ENCODE measurements around the gene STAC3. TPM values are rescaled to one million over a fixed set of nuclear protein-coding genes. Genes with fewer than 3 reads are reported as not detected.
A peak's percentile ranks its signal among the peaks of the same experiment; 100 is the strongest.

STAC3 gene
- total RNA-seq, 1 experiment from 2014 or later, result 2.5 TPM

DNA sequence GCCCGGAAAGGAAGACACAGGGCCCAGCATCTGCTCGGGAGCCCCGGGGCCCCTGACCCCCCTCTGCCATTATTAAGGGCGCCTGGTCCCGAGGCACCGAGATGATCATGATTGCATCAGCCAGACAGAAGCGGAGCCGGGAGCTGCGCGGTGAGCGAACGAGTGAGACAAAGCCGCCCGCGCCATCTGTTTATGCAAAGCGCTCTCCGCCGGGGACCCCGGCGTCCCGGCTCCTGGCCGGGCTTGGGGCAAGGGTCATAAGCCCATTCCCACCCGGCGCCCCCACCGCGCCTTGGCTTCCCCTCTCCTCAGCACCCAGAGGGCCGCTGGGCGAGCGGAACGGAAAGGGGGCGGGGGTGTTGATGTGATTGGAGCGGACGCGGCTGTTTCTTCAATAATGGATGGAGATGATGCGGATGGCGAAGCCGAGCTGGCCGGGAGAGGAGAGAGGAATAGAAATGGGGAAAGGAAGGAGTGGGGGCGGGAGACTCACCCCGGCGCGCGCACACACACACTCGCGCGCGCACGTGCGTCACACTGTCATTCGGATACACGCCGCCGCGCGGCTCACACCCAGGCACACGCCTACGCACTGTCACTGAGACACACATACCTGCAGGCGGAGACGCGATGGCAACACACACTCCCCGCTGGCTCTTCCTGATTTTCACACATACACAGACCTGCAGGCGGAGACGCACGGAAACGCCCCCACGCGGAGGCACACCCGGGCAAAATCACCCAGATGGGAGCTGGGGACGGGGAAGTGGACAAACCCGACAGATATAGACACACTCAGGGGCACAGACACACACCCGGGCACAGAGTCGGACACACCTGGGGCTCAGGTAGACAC lies 10.7 kb downstream of the STAC3 start:
- no peaks in the 10 kb centered on the region for H3K9me2 ChIP-seq (ENCODE audit: insufficient read depth)
- H3K9ac ChIP-seq (ENCODE audit: low read length), result peak overlapping the region; percentile 41
- peak overlapping the region; percentile 77 for H3K4me2 ChIP-seq (ENCODE audit: low read length)
- H3K4me3 ChIP-seq (replicated peaks in 1 of 2; ENCODE audit: low read depth in 1 of 2, low read length in 2 of 2), result peak overlapping the region; percentile 47 to 55
- no peak overlapping the region for H2AFZ ChIP-seq (ENCODE audit: low read depth, low read length, poor library complexity, severe bottlenecking)
- peaks cover 4% of the 10 kb centered on the region; the same call in 1 of the 2 replicates for H3K27me3 ChIP-seq (ENCODE audit: insufficient read depth, low read length)
- POLR2A ChIA-PET, result interaction anchor here (3.5 kb wide), 1 partner anchor 11 kb away, joined by 16 read pairs; the partner anchor contains the start of gene SHMT2
- CTCF ChIA-PET, result interaction anchor here (1.2 to 4.6 kb wide), 4 partner anchors 10 to 212 kb away, joined by 3 to 64 read pairs (median 20); partner anchors contain the start of gene SHMT2
- peak; percentile 50 for TF ChIP-seq POLR2AphosphoS5 (IDR thresholded peaks at IDR 0.05; ENCODE audit: low read depth, low read length)
- TF ChIP-seq SP1 (IDR thresholded peaks at IDR 0.05; ENCODE audit: low read depth), result no peak
- TF ChIP-seq POLR2A (IDR thresholded peaks at IDR 0.05; ENCODE audit: borderline replicate concordance, extremely low read depth, insufficient read depth, insufficient read length), result no peak
- no peaks in the 10 kb centered on the region for H4K20me1 ChIP-seq (ENCODE audit: insufficient read depth)
- RAD21 ChIA-PET (ENCODE audit: low non-redundant PET in 1 of 2, low total read pairs in 2 of 2, uncharacterized antibody in 2 of 2, unreplicated experiment in 2 of 2), result no interaction called here
- ATAC-seq, result peak; percentile 31
- intact Hi-C loops (cut with micrococcal nuclease), result loop anchor here (10.0 kb wide), 1 partner anchor 115 kb away; the partner anchor contains the start of gene LRP1
- H3K27ac ChIP-seq (ENCODE audit: low read depth, low read length), result peak overlapping the region; percentile 34; the same call in 1 of the 2 replicates
- peaks cover 34 to 55% of the 10 kb centered on the region in 2 experiments for H3K4me1 ChIP-seq (ENCODE audit: control insufficient read depth in 1 of 2, insufficient read depth in 2 of 2, low read length in 2 of 2)
- H3K9me3 ChIP-seq (ENCODE audit: control insufficient read depth in 1 of 2, insufficient read depth in 1 of 2, low read depth in 1 of 2, low read length in 2 of 2), result no peaks in the 10 kb centered on the region
- H3K36me3 ChIP-seq (ENCODE audit: control insufficient read depth in 1 of 2, insufficient read depth in 2 of 2, low read length in 2 of 2), result no peaks in the 10 kb centered on the region
- no peaks in the 10 kb centered on the region for H3K79me2 ChIP-seq (ENCODE audit: insufficient read depth, low read length)
- peak; percentile 47 for DNase-seq (ENCODE audit: low read depth, low spot score)
- TSS peak; percentile 66 for BruUV-seq (replicated peaks)

- Histone ChIP-seq H3K27me3 (ENCODE audit: insufficient read depth, low read length) (peaks cover 4% of the 10 kb centered on the region; the same call in 1 of the 2 replicates), H3K27ac (ENCODE audit: low read depth, low read length) (peak overlapping the region; percentile 34; the same call in 1 of the 2 replicates), H3K4me1 (ENCODE audit: control insufficient read depth in 1 of 2, insufficient read depth in 2 of 2, low read length in 2 of 2) (peaks cover 29 to 48% of the 10 kb centered on the region in 2 experiments), H3K9ac (ENCODE audit: low read length) (peak overlapping the region; percentile 41), H3K36me3 (ENCODE audit: control insufficient read depth in 1 of 2, insufficient read depth in 2 of 2, low read length in 2 of 2) (no peaks in the 10 kb centered on the region), H3K9me3 (ENCODE audit: control insufficient read depth in 1 of 2, insufficient read depth in 1 of 2, low read depth in 1 of 2, low read length in 2 of 2) (no peaks in the 10 kb centered on the region), H3K4me3 (replicated peaks in 1 of 2; ENCODE audit: low read depth in 1 of 2, low read length in 2 of 2) (peak overlapping the region; percentile 47 to 55), H2AFZ (ENCODE audit: low read depth, low read length, poor library complexity, severe bottlenecking) (no peak overlapping the region), H3K4me2 (ENCODE audit: low read length) (peak overlapping the region; percentile 77), H3K9me2 (ENCODE audit: insufficient read depth) (no peaks in the 10 kb centered on the region), H4K20me1 (ENCODE audit: insufficient read depth) (no peaks in the 10 kb centered on the region), H3K79me2 (ENCODE audit: insufficient read depth, low read length) (no peaks in the 10 kb centered on the region)
- TSS peak; percentile 49 for BruUV-seq (replicated peaks)
- DNase-seq (ENCODE audit: low read depth, low spot score), result no peak
- CTCF ChIA-PET, result interaction anchor here (1.0 to 3.3 kb wide), 6 partner anchors 10 to 216 kb away, joined by 3 to 38 read pairs (median 7); partner anchors contain the start of genes INHBE and SHMT2
- RAD21 ChIA-PET (ENCODE audit: low non-redundant PET in 1 of 2, low total read pairs in 2 of 2, uncharacterized antibody in 2 of 2, unreplicated experiment in 2 of 2), result interaction anchor here in 1 of 2 experiments (0.8 kb wide), 1 partner anchor 26 kb away, joined by 4 read pairs; no protein-coding TSS in a partner anchor
- intact Hi-C loops (cut with micrococcal nuclease), result loop anchor here (1.0 to 10.0 kb wide), 2 partner anchors 26 to 115 kb away; partner anchors contain the start of gene LRP1
- POLR2A ChIA-PET, result interaction anchor here (3.5 kb wide), 1 partner anchor 10 kb away, joined by 16 read pairs; the partner anchor contains the start of gene SHMT2
- ATAC-seq, result no peak
- no peak for TF ChIP-seq REST (IDR thresholded peaks at IDR 0.05; ENCODE audit: low read depth)
- no peak for TF ChIP-seq ZFX (IDR thresholded peaks at IDR 0.05)
- no peak for TF ChIP-seq ZNF274 (IDR thresholded peaks at IDR 0.05; ENCODE audit: low read depth, low read length)
- no peak for TF ChIP-seq TCF7L2 (IDR thresholded peaks at IDR 0.05; ENCODE audit: borderline replicate concordance, extremely low read depth, insufficient read depth, insufficient read length)
- TF ChIP-seq EZH2phosphoT487 (IDR thresholded peaks at IDR 0.05; ENCODE audit: borderline replicate concordance), result no peak
- no peak for TF ChIP-seq EGR1 (IDR thresholded peaks at IDR 0.05; ENCODE audit: low read depth)
- TF ChIP-seq EZH2 (IDR thresholded peaks at IDR 0.05), result no peak
- no peak for TF ChIP-seq JUND (IDR thresholded peaks at IDR 0.05)
- no peak for TF ChIP-seq CBX3 (IDR thresholded peaks at IDR 0.05; ENCODE audit: low read depth)
- TF ChIP-seq ELF1 (IDR thresholded peaks at IDR 0.05; ENCODE audit: borderline replicate concordance, low read depth), result no peak
- TF ChIP-seq FOSL1 (IDR thresholded peaks at IDR 0.05; ENCODE audit: low read depth), result no peak
These were observed 11.4 kb downstream of the STAC3 start for GRCh38 chr12:57239587-57240065.
